Motor neuron (in vitro differentiated cells): ENCODE data around the gene C19orf81. TPM values are rescaled to one million over a fixed set of nuclear protein-coding genes. Genes with fewer than 3 reads are reported as not detected.

Source experiments
- ATAC-seq, 8 experiments: fragments of 200-7000 bp; cut with Tn5 transposase; replicated peaks in 6 of 8; 2 replicates each; pipeline ENCODE4 v1.8.0; 2021; ENCODE audit warnings: mild to moderate bottlenecking in 8 of 8, moderate library complexity in 8 of 8
- H3K27ac ChIP-seq, 2 donors: fragments of 250-450 bp; sonication (Bioruptor Pico); 2 replicates each; pipeline ENCODE4 v1.9.0; 2021; ENCODE audit warnings: antibody characterized with exemption in 2 of 2, mild to moderate bottlenecking in 2 of 2, moderate library complexity in 1 of 2
- H3K4me1 ChIP-seq, 2 donors: fragments of 250-450 bp; sonication (Bioruptor Pico); replicated peaks in 1 of 2; 2 replicates each; pipeline ENCODE4 v1.6.1; 2021; ENCODE audit warnings: antibody characterized with exemption in 2 of 2, mild to moderate bottlenecking in 2 of 2, moderate library complexity in 1 of 2
- H3K4me3 ChIP-seq, 5 donors: fragments of 250-450 bp; sonication (Bioruptor Pico); 2 replicates each; pipeline ENCODE4 v1.9.0; 2021; ENCODE audit warnings: antibody characterized with exemption in 5 of 5, mild to moderate bottlenecking in 5 of 5, moderate library complexity in 4 of 5
- WGBS, 10 experiments: fragments of 450-650 bp; shearing (Covaris generic); methylation state at CpG; one replicate each; pipeline ENCODE4 v1.0.0; 2022; 5-methylcytosine and 5-hydroxymethylcytosine counted together
- in situ Hi-C, 9 experiments: fragments of 400-800 bp; cut with MboI; loops; one replicate each; pipeline ENCODE4 v1.15.0; 2021; ENCODE audit warnings: low sequenced_read_pairs in 9 of 9, low pct_unique_long_range_greater_than_20kb in 2 of 9; ENCODE audit not compliant: unreplicated experiment in 9 of 9
- total RNA-seq, 8 experiments: library from RNA; unstranded; fragments of 300-600 nt; gene quantifications; 2 replicates each; pipeline versions ENCODE4 v1.2.3 to v1.2.4, GENCODE V29; 2022

The C19orf81 gene
- total RNA-seq, 8 experiments from 2014 or later = 1.3 to 10.9 (median 6.4) TPM; not detected in 2

GRCh38 chr19:50654882-50655281 is 5.6 kb downstream of the C19orf81 start:
- in situ Hi-C loops = no loop called here
- Histone ChIP-seq H3K4me1 (peaks cover 9 to 12% of the 10 kb centered on the region in 2 donors), H3K4me3 (no peak overlapping the region), H3K27ac (no peak overlapping the region)
- ATAC-seq = no peak

- H3K27ac ChIP-seq = peak overlapping the region; percentile 90 to 91
- in situ Hi-C loops = no loop called here
- ATAC-seq = no peak
- 40 to 72% (median 51%) methylated on average over 1 to 6 of the region's 6 CpGs; no CpG with 5 or more reads in 2 of the 10 experiments for WGBS, 10 experiments
- peaks cover 9 to 12% of the 10 kb centered on the region in 2 donors for H3K4me1 ChIP-seq
- H3K4me3 ChIP-seq = peak overlapping the region; percentile 36 to 77 (median 38)
These were observed 8.0 kb downstream of the C19orf81 start for GRCh38 chr19:50657222-50657669.

- 0 to 66% (median 10%) methylated on average over 1 to 8 of the region's 38 CpGs; no CpG with 5 or more reads in 3 of the 10 experiments for WGBS, 10 experiments
- ATAC-seq = peak; percentile 86 to 96 (median 90)
- peak overlapping the region; percentile 41 to 77 (median 46) for H3K4me3 ChIP-seq
- peak overlapping the region; percentile 90 to 91 for H3K27ac ChIP-seq
- in situ Hi-C loops = no loop called here
- peaks cover 9 to 12% of the 10 kb centered on the region in 2 donors for H3K4me1 ChIP-seq
These were observed 8.6 kb downstream of the C19orf81 start for GRCh38 chr19:50657712-50658440.

- Histone ChIP-seq H3K4me1 (peaks cover 4 to 6% of the 10 kb centered on the region in 2 donors), H3K27ac (peak overlapping the region; percentile 87 to 91), H3K4me3 (peak overlapping the region; percentile 41 to 77 (median 46))
- in situ Hi-C loops = no loop called here
- peak in 7 of 8 experiments; percentile 38 to 64 (median 57) for ATAC-seq
- WGBS, 10 experiments = 17% methylated on average over 7 of the region's 67 CpGs; no CpG with 5 or more reads in 9 of the 10 experiments
These were observed 9.4 kb downstream of the C19orf81 start for GRCh38 chr19:50658441-50659317.

GRCh38 chr19:50659318-50660087 is 10.3 kb downstream of the C19orf81 start:
- peaks cover 3 to 4% of the 10 kb centered on the region in 2 donors for H3K4me1 ChIP-seq
- no peak for ATAC-seq
- peak overlapping the region; percentile 32 to 57 for H3K27ac ChIP-seq
- in situ Hi-C loops = no loop called here
- 0 to 8% methylated on average over 1 to 2 of the region's 37 CpGs; no CpG with 5 or more reads in 8 of the 10 experiments for WGBS, 10 experiments
- peak overlapping the region; percentile 41 to 77 (median 46) for H3K4me3 ChIP-seq

GRCh38 chr19:50660088-50660366 is 10.8 kb downstream of the C19orf81 start:
- H3K27ac ChIP-seq = no peak overlapping the region
- peak overlapping the region in 3 of 5 donors; percentile 41 to 77 (median 58) for H3K4me3 ChIP-seq
- peaks cover 3 to 4% of the 10 kb centered on the region in 2 donors for H3K4me1 ChIP-seq
- in situ Hi-C loops = no loop called here
- WGBS, 10 experiments = 0 to 60% (median 51%) methylated on average over 1 to 4 of the region's 6 CpGs; no CpG with 5 or more reads in 5 of the 10 experiments
- no peak for ATAC-seq

GRCh38 chr19:50661023-50661422 is 11.8 kb downstream of the C19orf81 start:
- Histone ChIP-seq H3K4me3 (no peak overlapping the region), H3K4me1 (peaks cover 3 to 4% of the 10 kb centered on the region in 2 donors), H3K27ac (no peak overlapping the region)
- ATAC-seq = no peak
- 24 to 100% (median 75%) methylated on average over 2 to 8 of the region's 10 CpGs for WGBS, 10 experiments
- in situ Hi-C loops = no loop called here

GRCh38 chr19:50661766-50662650 is 12.8 kb downstream of the C19orf81 start:
- no peak overlapping the region for H3K27ac ChIP-seq
- no peak for ATAC-seq
- H3K4me3 ChIP-seq = no peak overlapping the region
- in situ Hi-C loops = no loop called here
- 33 to 90% (median 80%) methylated on average over 1 to 4 of the region's 49 CpGs; no CpG with 5 or more reads in 4 of the 10 experiments for WGBS, 10 experiments
- H3K4me1 ChIP-seq = peaks cover 3 to 4% of the 10 kb centered on the region in 2 donors

- in situ Hi-C loops = no loop called here
- Histone ChIP-seq H3K27ac (no peak overlapping the region), H3K4me1 (peaks cover 0 to 6% of the 10 kb centered on the region in 2 donors), H3K4me3 (no peak overlapping the region)
- 21 to 88% (median 55%) methylated on average over 2 to 14 of the region's 16 CpGs; no CpG with 5 or more reads in 2 of the 10 experiments for WGBS, 10 experiments
- no peak for ATAC-seq
These were observed 13.6 kb downstream of the C19orf81 start for GRCh38 chr19:50662651-50663481.

- H3K4me3 ChIP-seq = no peak overlapping the region
- peaks cover 0 to 6% of the 10 kb centered on the region in 2 donors for H3K4me1 ChIP-seq
- no peak overlapping the region for H3K27ac ChIP-seq
- 10 to 100% (median 70%) methylated on average over 1 of the region's 1 CpG; no CpG with 5 or more reads in 5 of the 10 experiments for WGBS, 10 experiments
- in situ Hi-C loops = no loop called here
- ATAC-seq = no peak
These were observed 14.2 kb downstream of the C19orf81 start for GRCh38 chr19:50663482-50663790.

GRCh38 chr19:50664204-50664603 is 15.0 kb downstream of the C19orf81 start:
- ATAC-seq = no peak
- Histone ChIP-seq H3K4me1 (peaks cover 0 to 6% of the 10 kb centered on the region in 2 donors), H3K4me3 (no peak overlapping the region), H3K27ac (no peak overlapping the region)
- 0 to 85% (median 60%) methylated on average over 1 to 4 of the region's 6 CpGs; no CpG with 5 or more reads in 5 of the 10 experiments for WGBS, 10 experiments
- in situ Hi-C loops = no loop called here
